OCI-LY1 (cell line): ENCODE measurements around the gene SLC22A1.

Source experiments
- H2AFZ ChIP-seq: fragments of 200-600 bp; sonication (generic), shearing (Covaris generic); 2 replicates; pipeline ENCODE4 v1.6.0; 2014; ENCODE audit warnings: antibody characterized with exemption, mild to moderate bottlenecking, low read length
- H3F3A ChIP-seq: fragments of 200-600 bp; sonication (generic), shearing (Covaris generic); 2 replicates; pipeline ENCODE4 v1.6.0; 2014; ENCODE audit warnings: mild to moderate bottlenecking, antibody characterized with exemption, low read length, moderate library complexity; ENCODE audit not compliant: insufficient read depth
- H3K27ac ChIP-seq: fragments of 200-600 bp; sonication (generic); 2 replicates; pipeline ENCODE4 v1.5.1; 2014; ENCODE audit warnings: low read length, mixed run types, mild to moderate bottlenecking, low read depth; ENCODE audit not compliant: poor library complexity, severe bottlenecking
- H3K27me3 ChIP-seq: fragments of 200-600 bp; sonication (generic); 2 replicates; pipeline ENCODE4 v1.6.0; 2014; ENCODE audit warnings: antibody characterized with exemption, mild to moderate bottlenecking, low read length, moderate library complexity; ENCODE audit not compliant: insufficient read depth
- H3K36me3 ChIP-seq: fragments of 200-600 bp; sonication (generic); 2 replicates; pipeline ENCODE4 v1.6.1; 2014; ENCODE audit warnings: mild to moderate bottlenecking, antibody characterized with exemption, low read length, moderate library complexity, mixed read lengths; ENCODE audit not compliant: insufficient read depth
- H3K4me1 ChIP-seq: fragments of 200-600 bp; sonication (generic); 2 replicates; pipeline ENCODE4 v1.5.1; 2014; ENCODE audit warnings: mild to moderate bottlenecking, low read length, moderate library complexity; ENCODE audit not compliant: insufficient read depth, severe bottlenecking
- H3K4me2 ChIP-seq: fragments of 200-600 bp; sonication (generic), shearing (Covaris generic); 2 replicates; pipeline ENCODE4 v1.6.1; 2014; ENCODE audit warnings: low read length
- H3K4me3 ChIP-seq: fragments of 200-600 bp; sonication (generic); 2 replicates; pipeline ENCODE4 v1.5.1; 2014; ENCODE audit warnings: low read length, low read depth, mild to moderate bottlenecking, mixed read lengths; ENCODE audit not compliant: poor library complexity, severe bottlenecking
- H3K79me2 ChIP-seq: fragments of 200-600 bp; shearing (Covaris generic); 2 replicates; pipeline ENCODE4 v1.6.1; 2016; ENCODE audit warnings: mixed run types, low read length, mixed read lengths; ENCODE audit not compliant: insufficient read depth
- H3K9ac ChIP-seq: fragments of 200-600 bp; sonication (generic), shearing (Covaris generic); 2 replicates; pipeline ENCODE4 v1.6.1; 2014; ENCODE audit warnings: mild to moderate bottlenecking, low read length, mixed read lengths
- H3K9me2 ChIP-seq: fragments of 200-600 bp; sonication (generic), shearing (Covaris generic); 2 replicates; pipeline ENCODE4 v1.6.1; 2014; ENCODE audit warnings: low read depth, mild to moderate bottlenecking, low read length, mixed read lengths
- H3K9me3 ChIP-seq: fragments of 200-600 bp; shearing (Covaris generic); 2 replicates; pipeline ENCODE4 v1.6.1; 2014; ENCODE audit warnings: low read length, mixed read lengths
- H4K20me1 ChIP-seq: fragments of 200-600 bp; sonication (generic), shearing (Covaris generic); 2 replicates; pipeline ENCODE4 v1.6.0; 2016; ENCODE audit warnings: mild to moderate bottlenecking, low read length; ENCODE audit not compliant: insufficient read depth
- EZH2 ChIP-seq: fragments of 200-600 bp; sonication (generic), shearing (Covaris generic); IDR thresholded peaks from 2 replicates; pipeline ENCODE4 v1.8.0; 2017; ENCODE audit warnings: borderline replicate concordance, mixed run types, mild to moderate bottlenecking, antibody characterized with exemption, low read length, moderate library complexity, mixed read lengths
- TF ChIP-seq, protein P1 (sequence below): fragments of 200-600 bp; sonication (generic), shearing (Covaris generic); IDR thresholded peaks from 2 replicates; pipeline ENCODE4 v1.5.1; 2017; ENCODE audit warnings: mild to moderate bottlenecking, antibody characterized with exemption, low read length, moderate library complexity, mixed read lengths

The SLC22A1 gene

DNA sequence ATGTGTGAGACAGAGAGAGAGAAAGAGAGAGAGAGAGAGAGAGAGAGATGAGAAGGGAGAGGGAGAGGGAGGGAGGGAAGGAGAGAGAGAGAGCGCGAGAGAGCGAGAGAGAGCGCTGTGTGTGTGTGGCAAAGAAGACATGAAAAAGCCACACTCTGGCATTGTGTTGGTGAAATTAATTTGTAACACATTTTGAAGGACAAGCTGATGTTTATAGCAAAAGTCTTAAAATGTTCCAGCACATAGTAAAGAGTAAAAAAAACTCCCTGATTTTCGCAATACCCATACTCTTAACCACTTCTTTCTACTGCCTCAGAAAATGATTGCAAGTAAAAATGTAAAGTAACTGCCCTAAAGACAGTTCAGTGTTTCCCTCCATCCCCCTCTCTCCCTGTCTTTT lies 56.7 kb downstream of the SLC22A1 start:
- Histone ChIP-seq H3K4me2 (no peak overlapping the region), H3K79me2 (no peaks in the 10 kb centered on the region), H3K4me3 (no peak overlapping the region), H3K27ac (no peak overlapping the region), H3F3A (no peaks in the 10 kb centered on the region), H3K4me1 (no peaks in the 10 kb centered on the region), H4K20me1 (no peaks in the 10 kb centered on the region), H3K9me3 (no peaks in the 10 kb centered on the region), H3K9me2 (no peaks in the 10 kb centered on the region), H2AFZ (no peak overlapping the region), H3K9ac (no peak overlapping the region), H3K36me3 (no peaks in the 10 kb centered on the region), H3K27me3 (no peaks in the 10 kb centered on the region)
- TF ChIP-seq EZH2: no peak
- TF ChIP-seq, protein P1, sequence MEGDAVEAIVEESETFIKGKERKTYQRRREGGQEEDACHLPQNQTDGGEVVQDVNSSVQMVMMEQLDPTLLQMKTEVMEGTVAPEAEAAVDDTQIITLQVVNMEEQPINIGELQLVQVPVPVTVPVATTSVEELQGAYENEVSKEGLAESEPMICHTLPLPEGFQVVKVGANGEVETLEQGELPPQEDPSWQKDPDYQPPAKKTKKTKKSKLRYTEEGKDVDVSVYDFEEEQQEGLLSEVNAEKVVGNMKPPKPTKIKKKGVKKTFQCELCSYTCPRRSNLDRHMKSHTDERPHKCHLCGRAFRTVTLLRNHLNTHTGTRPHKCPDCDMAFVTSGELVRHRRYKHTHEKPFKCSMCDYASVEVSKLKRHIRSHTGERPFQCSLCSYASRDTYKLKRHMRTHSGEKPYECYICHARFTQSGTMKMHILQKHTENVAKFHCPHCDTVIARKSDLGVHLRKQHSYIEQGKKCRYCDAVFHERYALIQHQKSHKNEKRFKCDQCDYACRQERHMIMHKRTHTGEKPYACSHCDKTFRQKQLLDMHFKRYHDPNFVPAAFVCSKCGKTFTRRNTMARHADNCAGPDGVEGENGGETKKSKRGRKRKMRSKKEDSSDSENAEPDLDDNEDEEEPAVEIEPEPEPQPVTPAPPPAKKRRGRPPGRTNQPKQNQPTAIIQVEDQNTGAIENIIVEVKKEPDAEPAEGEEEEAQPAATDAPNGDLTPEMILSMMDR: no peak

DNA sequence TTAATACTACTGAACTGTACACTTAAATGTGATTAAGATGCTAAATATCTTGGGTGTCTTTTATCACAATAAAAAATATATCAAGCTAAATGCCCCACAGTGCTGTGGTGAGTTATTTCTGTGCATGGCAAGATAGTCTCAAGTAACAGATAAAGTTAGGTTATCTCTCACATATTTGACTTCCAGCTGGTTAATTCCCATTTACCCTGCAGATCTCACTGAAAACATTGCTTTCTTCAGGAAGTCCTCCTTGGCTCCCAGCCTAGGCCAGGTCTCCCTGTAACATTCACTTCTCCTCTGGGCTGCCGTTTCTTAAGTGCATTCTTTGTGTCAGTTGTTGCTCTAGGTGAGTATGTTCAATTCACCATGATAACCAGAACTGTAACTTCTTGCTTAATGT lies 59.1 kb downstream of the SLC22A1 start:
- Histone ChIP-seq H3K79me2 (no peaks in the 10 kb centered on the region), H3K4me1 (no peaks in the 10 kb centered on the region), H3K27me3 (no peaks in the 10 kb centered on the region), H3K9ac (no peak overlapping the region), H3K9me2 (no peaks in the 10 kb centered on the region), H3K9me3 (no peaks in the 10 kb centered on the region), H3K4me3 (no peak overlapping the region), H2AFZ (no peak overlapping the region), H3K27ac (no peak overlapping the region), H3F3A (no peaks in the 10 kb centered on the region), H3K4me2 (no peak overlapping the region), H3K36me3 (no peaks in the 10 kb centered on the region), H4K20me1 (no peaks in the 10 kb centered on the region)
- no peak for TF ChIP-seq EZH2
- TF ChIP-seq, protein P1: no peak

DNA sequence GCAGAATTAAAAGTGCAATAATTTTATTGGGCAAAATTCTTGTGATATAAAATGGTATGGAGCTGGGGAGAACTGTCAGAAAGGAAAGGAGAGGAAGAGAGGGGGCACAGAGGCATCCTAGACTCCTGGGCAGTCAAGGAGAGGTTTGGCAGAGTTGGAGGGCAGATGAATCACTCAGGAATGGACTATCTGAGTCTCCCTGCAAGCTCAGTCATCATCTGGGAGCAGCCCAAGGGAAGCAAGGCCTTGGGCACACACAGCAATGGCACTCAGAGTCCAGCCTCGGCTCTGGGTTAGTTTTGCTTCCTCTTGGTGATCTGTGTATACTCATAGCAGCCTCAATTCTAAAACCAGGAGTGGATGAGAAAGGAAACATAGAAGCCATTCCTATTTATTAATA lies 67.2 kb downstream of the SLC22A1 start:
- H3F3A ChIP-seq: no peaks in the 10 kb centered on the region
- H3K4me2 ChIP-seq: no peak overlapping the region
- 0 out of 2 replicates have a peak, but pooled peaks cover 3% of the 10 kb centered on the region for H3K9me3 ChIP-seq
- H3K9ac ChIP-seq: no peak overlapping the region
- H3K79me2 ChIP-seq: no peaks in the 10 kb centered on the region
- H3K4me1 ChIP-seq: no peaks in the 10 kb centered on the region
- H2AFZ ChIP-seq: no peak overlapping the region
- no peaks in the 10 kb centered on the region for H3K27me3 ChIP-seq
- no peak overlapping the region for H3K27ac ChIP-seq
- no peak overlapping the region for H3K4me3 ChIP-seq
- H3K36me3 ChIP-seq: no peaks in the 10 kb centered on the region
- no peaks in the 10 kb centered on the region for H3K9me2 ChIP-seq
- H4K20me1 ChIP-seq: no peaks in the 10 kb centered on the region
- TF ChIP-seq, protein P1: no peak
- no peak for TF ChIP-seq EZH2
